Esophagus squamous epithelium (tissue), 5 donors: Measurements from ENCODE around the gene TMEM185B. TPM values are rescaled to one million over a fixed set of nuclear protein-coding genes. Genes with fewer than 3 reads are reported as not detected.

Experiments
- DNase-seq: peaks from one replicate; lab custom pipeline; 2025; lab: John Stamatoyannopoulos, UW
- H3K27ac ChIP-seq, 4 donors: fragments of 200-600 bp; sonication (generic); one replicate each; pipeline ENCODE4 v1.5.1; 2016 to 2019; ENCODE audit warnings: mild to moderate bottlenecking in 1 of 4
- H3K27me3 ChIP-seq, 4 donors: fragments of 200-600 bp; sonication (generic); 1 replicate in 3 of 4; 2 replicates in 1 of 4; pipeline versions ENCODE4 v1.5.1 to v1.6.0; 2017 to 2021; ENCODE audit warnings: antibody characterized with exemption in 1 of 4
- H3K36me3 ChIP-seq, 3 donors: fragments of 200-600 bp; sonication (generic); one replicate each; pipeline ENCODE4 v1.5.1; 2016 to 2019
- H3K4me1 ChIP-seq, 3 donors: fragments of 200-600 bp; sonication (generic); one replicate each; pipeline ENCODE4 v1.5.1; 2017 to 2019
- H3K4me3 ChIP-seq, 4 donors: fragments of 200-600 bp; sonication (generic); 1 replicate in 3 of 4; 2 replicates in 1 of 4; pipeline ENCODE4 v1.5.1; 2016 to 2019; ENCODE audit warnings: mild to moderate bottlenecking in 2 of 4, moderate library complexity in 1 of 4
- H3K9me3 ChIP-seq, 3 donors: fragments of 200-600 bp; sonication (generic); one replicate each; pipeline ENCODE4 v1.5.1; 2016 to 2019
- CTCF ChIP-seq, 6 experiments: fragments of 450-650 bp in 4 of 6; fragments of 200-600 bp in 2 of 6; sonication (generic) in 2 of 6; IDR thresholded peaks; one replicate each; pipeline ENCODE4 v1.5.1; 2016 to 2019; ENCODE audit warnings: antibody characterized with exemption in 6 of 6, mild to moderate bottlenecking in 4 of 6, moderate library complexity in 4 of 6
- POLR2A ChIP-seq, 4 donors: fragments of 450-650 bp; IDR thresholded peaks; one replicate each; pipeline ENCODE4 v1.6.1; 2017; ENCODE audit warnings: antibody characterized with exemption in 4 of 4, mild to moderate bottlenecking in 4 of 4, moderate library complexity in 3 of 4
- WGBS, 2 donors: methylation state at CpG; one replicate each; pipeline ENCODE4 v1.1.5; 2018; 5-methylcytosine and 5-hydroxymethylcytosine counted together
- intact Hi-C: fragments of 100-400 bp; cut with DNase I; formaldehyde crosslinking; loops from one replicate; pipeline ENCODE4 v1.15.0; 2022
- total RNA-seq, 4 donors: library from RNA; depleted of rRNA; stranded (reverse); fragments of >200 nt; gene quantifications; one replicate each; pipeline ENCODE4 v1.1.0, GENCODE V29; 2016
- donor health status: DM: yes; HTN: yes; CAD: no.

TMEM185B gene
- total RNA-seq, 4 donors from 2014 or later, result 20.9 to 24.8 (median 23.3) TPM

GRCh38 chr2:120228503-120228902 is 5.3 kb upstream of the TMEM185B start:
- no peaks in the 10 kb centered on the region for H3K27me3 ChIP-seq
- intact Hi-C loops, result no loop called here
- H3K4me1 ChIP-seq, result peaks cover 7 to 37% (median 21%) of the 10 kb centered on the region in 3 donors
- H3K36me3 ChIP-seq, result no peaks in the 10 kb centered on the region
- H3K27ac ChIP-seq, result no peak overlapping the region
- DNase-seq, result no peak
- H3K4me3 ChIP-seq, result no peak overlapping the region
- no peaks in the 10 kb centered on the region for H3K9me3 ChIP-seq
- TF ChIP-seq POLR2A (IDR thresholded peaks at IDR 0.05), result no peak
- TF ChIP-seq CTCF (IDR thresholded peaks at IDR 0.05), result peak in 1 of 6 experiments; percentile 21
- WGBS, 2 donors, result 48 to 59% methylated on average over 5 of the region's 5 CpGs

GRCh38 chr2:120227111-120227991 is 4.2 kb upstream of the TMEM185B start:
- Histone ChIP-seq H3K9me3 (no peaks in the 10 kb centered on the region), H3K36me3 (no peaks in the 10 kb centered on the region), H3K4me1 (peaks cover 12 to 35% (median 21%) of the 10 kb centered on the region in 3 donors), H3K27ac (no peak overlapping the region), H3K27me3 (no peaks in the 10 kb centered on the region), H3K4me3 (no peak overlapping the region)
- no peak for TF ChIP-seq CTCF (IDR thresholded peaks at IDR 0.05)
- no peak for TF ChIP-seq POLR2A (IDR thresholded peaks at IDR 0.05)
- intact Hi-C loops, result no loop called here
- 55 to 57% methylated on average over 6 of the region's 16 CpGs for WGBS, 2 donors
- DNase-seq, result no peak

DNA sequence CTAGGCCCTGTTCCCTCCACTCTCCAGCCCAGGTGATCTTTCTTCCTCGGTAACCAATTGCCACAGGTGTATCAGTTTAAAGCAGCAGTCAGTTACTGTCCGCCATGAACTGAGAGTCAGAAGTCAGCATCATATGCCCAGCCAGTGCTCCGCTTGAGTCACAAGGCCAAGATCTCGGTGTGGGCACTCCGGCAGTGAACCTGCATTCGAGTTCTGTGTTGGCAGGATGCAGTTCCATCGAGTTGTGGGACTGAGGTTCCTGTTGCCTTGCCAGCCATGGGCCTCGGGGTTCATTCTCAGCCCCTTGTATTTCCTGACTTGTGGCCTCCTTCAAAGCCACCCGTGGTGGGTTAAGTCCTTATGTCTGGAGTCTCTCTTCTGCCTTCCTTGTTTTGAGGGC is 3.1 kb upstream of the TMEM185B start:
- no peak overlapping the region for H3K27ac ChIP-seq
- peaks cover 13 to 36% (median 22%) of the 10 kb centered on the region in 3 donors for H3K4me1 ChIP-seq
- intact Hi-C loops, result no loop called here
- no peak overlapping the region for H3K4me3 ChIP-seq
- 83 to 84% methylated on average over 7 to 9 of the region's 9 CpGs for WGBS, 2 donors
- no peaks in the 10 kb centered on the region for H3K9me3 ChIP-seq
- no peaks in the 10 kb centered on the region for H3K27me3 ChIP-seq
- H3K36me3 ChIP-seq, result no peaks in the 10 kb centered on the region
- TF ChIP-seq CTCF (IDR thresholded peaks at IDR 0.05) (no peak), POLR2A (IDR thresholded peaks at IDR 0.05) (no peak)
- DNase-seq, result no peak

GRCh38 chr2:120225549-120226065 is 2.4 kb upstream of the TMEM185B start:
- H3K36me3 ChIP-seq, result no peaks in the 10 kb centered on the region
- H3K27ac ChIP-seq, result no peak overlapping the region
- intact Hi-C loops, result no loop called here
- no peak for DNase-seq
- no peaks in the 10 kb centered on the region for H3K27me3 ChIP-seq
- H3K4me3 ChIP-seq, result no peak overlapping the region
- 81 to 93% methylated on average over 3 of the region's 9 CpGs for WGBS, 2 donors
- TF ChIP-seq CTCF (IDR thresholded peaks at IDR 0.05) (no peak), POLR2A (IDR thresholded peaks at IDR 0.05) (no peak)
- peaks cover 15 to 36% (median 25%) of the 10 kb centered on the region in 3 donors for H3K4me1 ChIP-seq
- no peaks in the 10 kb centered on the region for H3K9me3 ChIP-seq
